ENCODE results near the gene COX7B. TPM values are rescaled to one million over a fixed set of nuclear protein-coding genes. Genes with fewer than 3 reads are reported as not detected.
A peak's percentile ranks its signal among the peaks of the same experiment; 100 is the strongest.
"Not testable (repeated sequence)": the region's sequence is repeated elsewhere in the genome, so short reads cannot be mapped to it uniquely, and the experiment has no call there.

COX7B gene, protein sequence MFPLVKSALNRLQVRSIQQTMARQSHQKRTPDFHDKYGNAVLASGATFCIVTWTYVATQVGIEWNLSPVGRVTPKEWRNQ
- total RNA-seq (100 to 1,000 TPM; 119 to 121 TPM), polyA plus RNA-seq (100 to 1,000 TPM; 370 to 445 (median 402) TPM), total RNA-seq (42.4 to 145 (median 48.3) reads per million in 6 experiments)

DNA sequence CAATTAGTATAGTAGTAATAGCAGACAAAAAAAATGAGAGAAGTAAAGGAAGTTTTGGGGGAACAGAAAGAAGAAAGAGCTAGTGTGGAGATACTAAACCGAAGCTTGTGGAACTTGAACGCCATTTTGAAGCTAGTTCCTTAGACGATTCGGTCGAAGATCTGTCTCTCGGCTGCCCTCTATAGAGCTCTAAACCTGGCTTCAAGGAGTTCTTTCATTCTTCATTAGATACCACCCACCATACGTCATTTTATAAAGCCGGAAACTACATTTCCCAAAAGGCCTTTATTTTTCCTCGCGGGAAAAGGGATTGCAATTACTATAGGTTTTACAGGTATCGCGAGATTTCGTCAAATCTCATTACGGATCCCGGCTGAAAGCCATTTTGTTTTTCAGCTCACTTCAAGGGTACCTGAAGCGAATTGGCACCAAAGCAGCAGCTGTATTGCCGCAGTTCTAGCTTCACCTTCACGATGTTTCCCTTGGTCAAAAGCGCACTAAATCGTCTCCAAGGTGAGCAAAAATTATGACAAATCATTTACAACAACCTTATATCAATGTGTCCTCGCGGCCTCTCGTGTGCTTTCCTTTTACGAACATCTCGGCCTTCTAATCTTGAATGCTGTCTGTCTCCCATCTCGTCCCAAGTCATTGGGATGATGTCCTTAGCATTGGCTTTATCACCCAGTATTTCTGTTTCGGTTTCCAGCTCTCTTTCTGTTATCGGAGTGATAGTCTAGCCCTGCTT, at the start of gene COX7B:
TSS of gene COX7B (plus strand) at position 388 of the 748 bp plus-strand sequence. CDS start at position 474, 86 bp downstream.
- Mint-ChIP-seq H3K27ac (peak within 1 kb of the TSS; percentile 91 to 98 (median 96)), H3K36me3 (peaks cover 0 to 24% (median 6%) of the 10 kb centered on the region in 3 donors), H3K4me3 (peak within 1 kb of the TSS; percentile 83 to 98 (median 92)), H3K9me3 (peaks cover 0 to 2% (median 0%) of the 10 kb centered on the region in 9 donors), H3K4me1 (peaks cover 5 to 34% (median 20%) of the 10 kb centered on the region in 4 donors), H3K27me3 (no peaks in the 10 kb centered on the region)
- DNase-seq: peak; percentile 5 to 90 (median 75)
- peak; percentile 64 to 65 for ATAC-seq
- POLR2A ChIA-PET: interaction anchor here (0.6 to 3.3 kb wide), 6 partner anchors 10 to 205 kb away, joined by 3 to 27 read pairs (median 6); partner anchors contain the start of genes ATP7A and PGK1

DNA sequence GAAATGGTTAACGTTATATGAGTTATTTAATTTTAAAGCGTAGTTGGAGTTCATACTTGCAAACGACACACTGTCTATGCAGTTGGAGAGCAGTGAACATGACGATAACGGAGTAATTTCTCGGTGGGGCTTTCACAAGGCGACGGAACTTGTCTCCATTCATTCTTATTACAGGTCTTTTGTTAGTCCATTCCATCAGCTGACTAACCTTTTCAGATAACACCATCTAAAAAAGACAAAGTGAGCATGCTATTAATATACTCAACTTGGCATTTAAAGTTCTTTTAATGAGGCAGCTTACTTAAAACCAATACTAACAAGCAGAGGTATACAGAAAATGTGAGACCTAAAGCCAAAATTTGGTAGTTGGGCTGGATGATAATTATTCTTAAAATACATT, 23.9 kb upstream of the COX7B start:
- Mint-ChIP-seq H3K27ac (no peak overlapping the region), H3K36me3 (peaks cover 0 to 39% (median 13%) of the 10 kb centered on the region in 3 donors), H3K9me3 (no peaks in the 10 kb centered on the region), H3K4me3 (no peak overlapping the region), H3K4me1 (peaks cover 0 to 8% (median 1%) of the 10 kb centered on the region in 4 donors), H3K27me3 (no peaks in the 10 kb centered on the region)
- DNase-seq (no peak), ATAC-seq (no peak)
- POLR2A ChIA-PET: interaction anchor here (0.6 kb wide), 1 partner anchor 30 kb away, joined by 4 read pairs; no protein-coding TSS in a partner anchor

DNA sequence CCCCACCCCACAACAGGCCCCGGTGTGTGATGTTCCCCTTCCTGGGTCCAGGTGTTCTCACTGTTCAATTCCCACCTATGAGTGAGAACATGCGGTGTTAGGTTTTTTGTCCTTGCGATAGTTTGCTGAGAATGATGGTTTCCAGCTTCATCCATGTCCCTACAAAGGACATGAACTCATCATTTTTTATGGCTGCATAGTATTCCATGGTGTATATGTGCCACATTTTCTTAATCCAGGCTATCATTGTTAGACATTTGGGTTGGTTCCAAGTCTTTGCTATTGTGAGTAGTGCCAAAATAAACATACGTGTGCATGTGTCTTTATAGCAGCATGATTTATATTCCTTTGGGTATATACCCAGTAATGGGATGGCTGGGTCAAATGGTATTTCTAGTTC, 17.9 kb upstream of the COX7B start:
- DNase-seq, H3K4me3 Mint-ChIP-seq, H3K9me3 Mint-ChIP-seq, ATAC-seq, H3K4me1 Mint-ChIP-seq, POLR2A ChIA-PET, H3K27me3 Mint-ChIP-seq, H3K27ac Mint-ChIP-seq: not testable (repeated sequence)
- peaks cover 0 to 15% (median 6%) of the 10 kb centered on the region in 3 donors for H3K36me3 Mint-ChIP-seq

DNA sequence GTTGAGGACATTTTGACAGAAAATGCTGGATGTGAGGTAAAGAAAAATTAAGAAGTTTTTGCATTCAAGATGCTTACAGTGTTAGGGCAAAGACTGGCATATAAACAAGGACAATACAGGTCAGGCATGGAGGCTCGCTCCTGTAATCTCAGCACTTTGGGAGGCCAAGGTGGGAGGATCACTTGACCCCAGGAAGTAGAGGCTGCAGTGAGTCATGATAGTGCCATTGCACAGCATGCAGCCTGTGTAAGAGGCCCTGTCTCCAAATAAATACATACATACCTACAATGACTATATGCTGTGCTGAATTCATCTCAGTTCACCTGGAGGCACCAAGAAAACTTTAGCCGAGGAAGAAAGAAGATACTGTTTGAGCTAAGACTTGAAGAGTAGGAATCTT, 6.4 kb upstream of the COX7B start:
- Mint-ChIP-seq H3K27me3 (no peaks in the 10 kb centered on the region), H3K9me3 (no peaks in the 10 kb centered on the region), H3K4me1 (peaks cover 10 to 36% (median 27%) of the 10 kb centered on the region in 4 donors), H3K4me3 (peak overlapping the region; percentile 3 to 99 (median 94)), H3K27ac (peak overlapping the region in 3 of 10 donors; percentile 30 to 99 (median 68)), H3K36me3 (peaks cover 0 to 19% (median 2%) of the 10 kb centered on the region in 3 donors)
- ATAC-seq (no peak), DNase-seq (no peak)
- POLR2A ChIA-PET: no interaction called here

DNA sequence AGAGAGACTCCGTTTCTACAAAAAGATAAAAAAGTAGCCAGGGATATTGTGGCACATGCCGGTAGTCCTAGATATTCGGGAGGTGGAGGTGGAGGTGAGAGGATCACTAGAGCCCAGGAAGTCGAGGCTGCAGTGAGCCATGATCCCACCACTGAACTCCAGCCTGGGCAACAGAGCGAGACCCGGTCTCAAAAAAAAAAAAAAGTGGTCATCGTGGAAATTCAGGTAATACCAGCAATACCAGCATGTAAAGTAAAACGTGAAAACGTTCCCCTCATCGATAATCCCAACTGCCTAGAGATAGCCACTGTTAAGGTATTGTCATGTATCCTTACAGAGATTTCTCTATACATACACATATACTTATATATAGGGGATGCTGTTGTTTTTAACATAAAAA, 5.6 kb upstream of the COX7B start:
- Mint-ChIP-seq H3K4me3 (peak overlapping the region in 8 of 10 donors; percentile 59 to 99 (median 97)), H3K9me3 (peaks cover 0 to 2% (median 0%) of the 10 kb centered on the region in 9 donors), H3K27ac (peak overlapping the region in 5 of 10 donors; percentile 37 to 99 (median 68)), H3K4me1 (peaks cover 10 to 36% (median 25%) of the 10 kb centered on the region in 4 donors), H3K27me3 (no peaks in the 10 kb centered on the region), H3K36me3 (peaks cover 0 to 17% (median 2%) of the 10 kb centered on the region in 3 donors)
- DNase-seq: no peak
- POLR2A ChIA-PET: no interaction called here
- no peak for ATAC-seq

DNA sequence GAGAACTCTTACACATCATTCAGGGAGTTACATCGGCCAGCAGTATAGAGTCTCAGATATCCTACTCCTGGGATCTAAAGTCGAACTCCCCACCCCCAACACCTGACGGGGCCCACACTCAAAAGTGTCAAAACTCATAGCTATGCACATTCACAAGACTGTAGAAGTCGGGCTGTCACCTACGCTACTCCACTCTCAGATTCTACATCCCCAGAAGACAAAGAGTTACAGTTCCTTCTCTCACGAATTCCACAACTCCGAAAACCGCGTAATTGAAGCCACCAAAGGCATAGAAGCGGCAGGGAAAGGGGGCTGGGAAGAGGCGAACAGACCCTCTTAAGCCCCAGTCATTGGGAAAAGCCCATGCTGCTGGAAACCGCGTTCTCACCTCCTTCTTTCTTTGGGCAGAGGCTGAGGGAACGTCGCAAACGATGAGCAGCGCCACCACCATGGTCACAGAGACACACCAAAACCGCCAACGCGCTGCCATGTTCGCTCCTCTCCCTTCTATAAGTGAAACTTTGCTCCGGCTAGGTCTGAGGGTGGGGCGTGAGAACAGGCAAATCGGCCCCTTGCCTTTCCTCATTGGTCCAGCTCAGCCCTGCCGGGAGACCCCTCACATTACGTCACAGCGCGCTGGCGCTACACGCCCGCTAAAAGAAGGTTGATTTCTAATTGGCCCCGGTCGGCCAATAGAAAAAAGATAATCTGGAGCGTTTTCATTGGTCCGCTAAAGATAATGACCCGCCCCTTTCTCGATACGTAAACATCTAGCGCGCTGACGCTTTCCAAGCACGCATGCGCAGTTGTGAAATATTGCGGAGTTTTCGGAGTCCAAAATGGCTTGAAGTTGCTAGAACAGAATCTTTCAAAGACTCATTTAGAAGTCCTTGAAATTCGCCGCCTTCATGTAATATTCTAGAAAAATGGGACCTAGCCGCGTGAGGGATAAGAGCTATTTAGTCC, 4.1 kb upstream of the COX7B start, which contains the start of gene MAGT1:
TSS of gene MAGT1 (minus strand) at position 515 of the 966 bp plus-strand sequence. CDS start at position 490, 25 bp downstream.
- Mint-ChIP-seq H3K4me3 (peak within 1 kb of the TSS; percentile 92 to 99 (median 97)), H3K27me3 (no peaks in the 10 kb centered on the region), H3K4me1 (peaks cover 10 to 36% (median 25%) of the 10 kb centered on the region in 4 donors), H3K36me3 (peaks cover 0 to 12% (median 0%) of the 10 kb centered on the region in 3 donors), H3K27ac (peak within 1 kb of the TSS; percentile 96 to 100 (median 99)), H3K9me3 (peaks cover 0 to 2% (median 0%) of the 10 kb centered on the region in 9 donors)
- POLR2A ChIA-PET: interaction anchor here (0.5 to 3.1 kb wide), 6 partner anchors 9 to 107 kb away, joined by 3 to 16 read pairs (median 4); partner anchors contain the start of gene ATP7A
- DNase-seq: peak; percentile 70 to 97 (median 90)
- peak; percentile 88 to 89 for ATAC-seq

DNA sequence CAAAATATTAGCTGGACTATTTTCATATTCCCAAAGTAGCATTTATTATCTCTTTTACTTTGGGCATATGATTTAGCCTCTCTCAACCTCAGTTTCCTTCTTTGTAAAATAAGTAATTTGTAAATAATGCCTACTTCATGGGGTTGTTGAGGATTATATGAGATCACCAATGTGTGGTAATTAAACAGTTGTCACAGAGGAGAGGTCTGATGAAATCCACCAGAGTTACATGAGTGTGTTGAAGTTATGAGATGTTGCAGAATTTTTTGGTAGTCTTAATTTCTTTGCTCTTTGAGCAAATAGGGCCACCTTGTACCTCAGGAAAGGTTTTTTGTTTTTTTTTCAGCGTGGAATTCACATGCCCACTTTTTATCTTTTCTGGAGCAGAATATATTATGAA, 1.4 kb downstream of the COX7B start:
- peaks cover 0 to 35% (median 6%) of the 10 kb centered on the region in 3 donors for H3K36me3 Mint-ChIP-seq
- peak overlapping the region; percentile 62 to 98 (median 92) for H3K4me3 Mint-ChIP-seq
- peaks cover 0 to 2% (median 0%) of the 10 kb centered on the region in 9 donors for H3K9me3 Mint-ChIP-seq
- ATAC-seq: no peak
- POLR2A ChIA-PET: interaction anchor here (3.3 kb wide), 1 partner anchor 9 kb away, joined by 27 read pairs; the partner anchor contains the start of gene ATP7A
- peaks cover under 1 to 32% (median 16%) of the 10 kb centered on the region in 4 donors for H3K4me1 Mint-ChIP-seq
- peak overlapping the region in 7 of 10 donors; percentile 49 to 96 (median 93) for H3K27ac Mint-ChIP-seq
- DNase-seq: no peak
- no peaks in the 10 kb centered on the region for H3K27me3 Mint-ChIP-seq

DNA sequence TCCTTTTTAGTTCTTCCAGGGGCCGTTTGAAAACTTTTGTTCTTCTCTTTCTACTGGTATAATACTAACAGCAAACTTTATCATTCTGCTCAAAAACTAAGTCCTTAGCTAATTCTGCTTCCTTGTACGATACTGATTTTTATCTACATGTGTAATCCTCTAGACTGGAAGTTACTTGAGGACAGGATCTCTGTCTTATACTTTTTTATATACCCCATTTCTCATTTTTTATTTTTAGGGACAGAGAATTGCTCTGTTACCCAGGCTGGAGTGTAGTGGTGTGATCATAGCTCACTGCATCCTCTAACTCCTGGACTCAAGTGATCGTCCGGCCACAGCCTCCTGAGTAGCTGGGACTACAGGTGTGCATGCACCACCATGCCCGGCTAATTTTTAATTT, 2.2 kb downstream of the COX7B start:
- peak overlapping the region; percentile 14 to 98 (median 74) for H3K4me3 Mint-ChIP-seq
- peak overlapping the region in 6 of 10 donors; percentile 36 to 96 (median 72) for H3K27ac Mint-ChIP-seq
- no peak for DNase-seq
- H3K4me1 Mint-ChIP-seq: peaks cover 0 to 32% (median 15%) of the 10 kb centered on the region in 4 donors
- POLR2A ChIA-PET: interaction anchor here (3.3 kb wide), 1 partner anchor 8 kb away, joined by 27 read pairs; the partner anchor contains the start of gene ATP7A
- peaks cover 0 to 2% (median 0%) of the 10 kb centered on the region in 9 donors for H3K9me3 Mint-ChIP-seq
- H3K27me3 Mint-ChIP-seq: no peaks in the 10 kb centered on the region
- ATAC-seq: no peak
- H3K36me3 Mint-ChIP-seq: peaks cover 0 to 39% (median 6%) of the 10 kb centered on the region in 3 donors

DNA sequence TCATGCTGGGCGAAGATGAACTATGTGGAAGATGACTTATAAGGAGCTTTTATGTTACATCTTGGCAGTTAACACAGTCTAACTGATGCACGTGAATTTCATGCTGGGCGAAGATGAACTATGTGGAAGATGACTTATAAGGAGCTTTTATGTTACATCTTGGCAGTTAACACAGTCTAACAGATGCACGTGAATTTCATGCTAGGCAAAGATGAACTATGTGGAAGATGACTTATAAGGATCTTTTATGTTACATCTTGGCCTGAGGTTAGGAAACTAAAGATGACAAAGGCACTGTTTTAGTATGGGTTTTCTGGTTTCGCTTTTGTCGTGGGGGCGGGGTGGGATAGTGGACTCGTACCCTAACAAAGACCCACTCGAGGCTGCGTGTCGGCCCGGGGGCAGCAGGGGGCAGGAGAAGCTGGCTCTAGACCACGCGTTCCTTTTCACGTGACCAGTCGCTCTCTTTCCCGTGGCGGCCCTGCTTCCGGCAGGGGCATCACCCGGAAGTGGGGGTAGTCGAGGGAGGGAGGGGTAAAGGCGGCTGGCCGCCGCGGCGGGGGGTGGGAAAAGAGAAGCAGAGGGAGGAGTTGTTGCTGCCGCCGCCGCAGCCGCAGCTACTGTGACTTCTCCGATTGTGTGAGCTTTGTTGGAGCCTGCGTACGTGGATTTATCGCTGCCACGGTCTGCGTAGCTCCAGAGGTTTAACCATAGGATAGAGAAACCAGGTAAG, 11.0 kb downstream of the COX7B start, which contains the start of gene ATP7A:
TSS of gene ATP7A (plus strand) at position 586 of the 733 bp plus-strand sequence. CDS start 60,949 bp downstream, outside the sequence.
- no peaks in the 10 kb centered on the region for H3K9me3 Mint-ChIP-seq

DNA sequence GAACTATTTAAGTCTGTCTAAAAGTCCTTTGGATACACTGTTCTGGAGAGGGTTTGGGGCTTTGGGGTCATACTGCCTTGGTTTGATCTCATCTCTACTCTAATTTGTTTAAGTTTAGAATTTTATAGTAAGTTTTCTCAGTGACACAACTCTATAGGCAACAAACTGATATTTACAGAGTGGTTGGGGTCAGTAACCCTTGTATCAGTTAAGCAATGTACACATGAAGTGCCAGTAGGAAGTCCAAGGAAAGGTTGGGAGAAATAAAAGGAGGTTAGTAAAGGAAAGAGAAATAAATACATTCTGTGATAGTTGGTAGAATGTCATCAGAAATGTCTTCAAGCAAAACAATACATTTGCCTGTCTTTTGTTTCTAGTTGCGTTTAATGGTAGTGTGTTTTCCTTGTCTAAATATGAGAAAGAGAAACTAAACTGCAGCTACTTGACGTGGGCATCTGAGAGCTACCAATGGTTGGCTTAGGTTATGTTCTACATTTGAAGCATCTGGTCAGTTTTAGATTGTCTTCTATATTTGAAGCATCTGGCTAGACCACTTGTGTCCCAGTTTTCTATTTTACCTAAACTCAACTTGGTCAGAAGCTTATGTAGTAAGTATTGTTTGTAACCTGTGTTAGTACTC, 18.1 kb downstream of the COX7B start:
- POLR2A ChIA-PET: interaction anchor here (2.0 kb wide), 1 partner anchor 22 kb away, joined by 4 read pairs; no protein-coding TSS in a partner anchor
- DNase-seq (no peak), ATAC-seq (peak in 1 of 2 donors; percentile 48)

More for the DNA sequence above, 11.0 kb downstream of the COX7B start, which contains the start of gene ATP7A:
- Mint-ChIP-seq H3K27ac (peak within 1 kb of the TSS; percentile 93 to 100 (median 99)), H3K4me3 (peak within 1 kb of the TSS; percentile 93 to 98 (median 98)), H3K36me3 (peaks cover 0 to 10% (median 0%) of the 10 kb centered on the region in 3 donors), H3K27me3 (no peaks in the 10 kb centered on the region), H3K4me1 (peaks cover 5 to 21% (median 17%) of the 10 kb centered on the region in 4 donors)
- ATAC-seq: peak; percentile 92 to 93
- POLR2A ChIA-PET: interaction anchor here (0.8 to 3.7 kb wide), 7 partner anchors 9 to 194 kb away, joined by 3 to 27 read pairs (median 5); partner anchors contain the start of genes COX7B, MAGT1 and PGK1
- peak; percentile 78 to 96 (median 89) for DNase-seq

More for the DNA sequence above, 18.1 kb downstream of the COX7B start:
- Mint-ChIP-seq H3K4me1 (peaks cover 16 to 48% (median 35%) of the 10 kb centered on the region in 4 donors), H3K36me3 (no peaks in the 10 kb centered on the region), H3K4me3 (peak overlapping the region; percentile 0 to 83 (median 61)), H3K27me3 (no peaks in the 10 kb centered on the region), H3K9me3 (no peaks in the 10 kb centered on the region), H3K27ac (peak overlapping the region in 9 of 10 donors; percentile 0 to 80 (median 40))

All from naive thymus-derived CD8-positive, alpha-beta T cell (primary cell).